HepG2 (cell line): ENCODE measurements around the gene ZNG1A. TPM values are rescaled to one million over a fixed set of nuclear protein-coding genes. Genes with fewer than 3 reads are reported as not detected.
"Not testable (repeated sequence)": the region's sequence is repeated elsewhere in the genome, so short reads cannot be mapped to it uniquely, and the experiment has no call there.

Experiments
- ATAC-seq: fragments of 200-7000 bp; cut with Tn5 transposase; 3 replicates; pipeline ENCODE4 v1.9.1; 2020; ENCODE audit warnings: mild to moderate bottlenecking, moderate library complexity
- BruUV-seq: library from RNA; stranded (reverse); fragments of 400-500 nt; replicated peaks from 2 replicates; lab custom pipeline; 2021; lab: Mats Ljungman, UMichigan
- CTCF ChIA-PET: fragments of 300-600 bp; formaldehyde crosslinking; extraction: SDS; loops from one replicate; lab custom pipeline; 2021; ENCODE audit warnings: low total read pairs, inconsistent platforms, low intra/inter-chr PET ratio; lab: Yijun Ruan, JAX
- POLR2A ChIA-PET: fragments of 350-600 bp; sonication (Branson Sonifier 250); formaldehyde crosslinking; loops from one replicate; lab custom pipeline; 2020; ENCODE audit warnings: antibody characterized with exemption, inconsistent platforms; lab: Yijun Ruan, JAX
- DNase-seq: peaks from one replicate; pipeline ENCODE4 v3.0.0-alpha.2; 2015; ENCODE audit warnings: low spot score
- FAIRE-seq: peaks from 3 replicates; lab custom pipeline; 2011; peaks lifted over from hg19 to GRCh38; lab: Jason Lieb, UNC
- H2AFZ ChIP-seq: one replicate; pipeline ENCODE4 v1.6.1; 2011; ENCODE audit warnings: low read length, inconsistent platforms
- H3K27ac ChIP-seq: fragments of 300-600 bp; 3 replicates; pipeline ENCODE4 v1.8.0; 2011; ENCODE audit warnings: mixed run types, mild to moderate bottlenecking, mixed read lengths, low read length, inconsistent platforms; ENCODE audit not compliant: insufficient read depth; ENCODE audit errors: extremely low read length
- H3K27me3 ChIP-seq, 2 experiments: fragments of 200-600 bp in 1 of 2; 2 replicates in 1 of 2; 3 replicates in 1 of 2; pipeline versions ENCODE4 v1.6.0 to v1.8.0; 2011; ENCODE audit warnings: low read length in 2 of 2, mild to moderate bottlenecking in 2 of 2, moderate library complexity in 2 of 2, inconsistent platforms in 1 of 2; ENCODE audit not compliant: insufficient read depth in 2 of 2, control insufficient read depth in 1 of 2
- H3K36me3 ChIP-seq, 2 experiments: fragments of 200-600 bp in 1 of 2; replicated peaks in 1 of 2; 2 replicates in 1 of 2; 3 replicates in 1 of 2; pipeline versions ENCODE4 v1.5.1 to v1.8.0; 2011; ENCODE audit warnings: low read length in 2 of 2, inconsistent platforms in 1 of 2; ENCODE audit not compliant: insufficient read depth in 2 of 2, control insufficient read depth in 1 of 2
- H3K4me1 ChIP-seq: 2 replicates; pipeline ENCODE4 v1.5.1; 2012; ENCODE audit warnings: low read length, inconsistent platforms; ENCODE audit not compliant: insufficient read depth
- H3K4me2 ChIP-seq: 2 replicates; pipeline ENCODE4 v1.6.0; 2011; ENCODE audit warnings: low read depth, low read length, inconsistent platforms
- H3K4me3 ChIP-seq, 3 experiments: fragments of 200-600 bp in 1 of 3; sonication (generic), shearing (Covaris generic) in 1 of 3; replicated peaks in 1 of 3; 2 replicates each; pipeline ENCODE4 v1.5.1; 2011 to 2016; ENCODE audit warnings: low read length in 3 of 3, inconsistent platforms in 2 of 3, low read depth in 2 of 3, mild to moderate bottlenecking in 2 of 3, control low read depth in 1 of 3, mixed read lengths in 1 of 3; ENCODE audit not compliant: insufficient read depth in 1 of 3
- H3K79me2 ChIP-seq: one replicate; pipeline ENCODE4 v1.6.1; 2011; ENCODE audit warnings: low read length, inconsistent platforms; ENCODE audit not compliant: insufficient read depth
- H3K9ac ChIP-seq: 2 replicates; pipeline ENCODE4 v1.6.0; 2011; ENCODE audit warnings: mild to moderate bottlenecking, low read depth, low read length, inconsistent platforms; ENCODE audit not compliant: insufficient read depth
- H3K9me3 ChIP-seq: 2 replicates; pipeline ENCODE4 v1.5.1; 2012; ENCODE audit warnings: mild to moderate bottlenecking, low read length
- H4K20me1 ChIP-seq: 2 replicates; pipeline ENCODE4 v1.6.0; 2011; ENCODE audit warnings: inconsistent platforms, mild to moderate bottlenecking, low read length, moderate library complexity; ENCODE audit not compliant: insufficient read depth
- WGBS: methylation state at CpG from one replicate; pipeline ENCODE4 v1.1.6; 2017; ENCODE audit warnings: low lambda C conversion rate; 5-methylcytosine and 5-hydroxymethylcytosine counted together
- in situ Hi-C: cut with HindIII; loops from 2 replicates; pipeline ENCODE4 v1.10.0; 2017; ENCODE audit warnings: low pct_unique_long_range_greater_than_20kb; ENCODE audit not compliant: extremely low pct_ligation_motif_present
- intact Hi-C: fragments of 100-400 bp; cut with micrococcal nuclease; formaldehyde crosslinking; loops from one replicate; pipeline ENCODE4 v1.10.0; 2022; ENCODE audit not compliant: unreplicated experiment
- polyA plus RNA-seq, 8 experiments: library from polyadenylated mRNA; depleted of rRNA in 3 of 8; stranded (reverse) in 7 of 8; unstranded in 1 of 8; fragments of >200 nt; fragmentation: Illumina TruSeq in 4 of 8; extraction: Trizol in 4 of 8; gene quantifications; 2 replicates each; pipeline versions ENCODE4 v1.2.1 to v1.2.3, GENCODE V29; 2011 to 2016; ENCODE audit warnings: low read depth in 4 of 8, missing spikeins in 1 of 8, mixed read lengths in 1 of 8; ENCODE audit not compliant: insufficient read depth in 1 of 8
- total RNA-seq, 5 experiments: library from RNA; depleted of rRNA; stranded (reverse); fragments of >200 nt; fragmentation: Illumina TruSeq; extraction: Trizol; gene quantifications; 2 replicates each; pipeline ENCODE4 v1.2.3, GENCODE V29; 2016; ENCODE audit warnings: low read depth in 1 of 5

ZNG1A gene
- total and polyA plus RNA-seq, 2 of the 13 experiments (the other 11 are each of a cell fraction or from before 2014, with no cell fraction given), result 28.6 to 90.6 TPM

- H3K4me3 ChIP-seq, H3K36me3 ChIP-seq, H3K4me1 ChIP-seq, H3K9me3 ChIP-seq, ATAC-seq, in situ Hi-C loops, DNase-seq, H2AFZ ChIP-seq, H4K20me1 ChIP-seq, FAIRE-seq, intact Hi-C loops, H3K27ac ChIP-seq, H3K79me2 ChIP-seq, BruUV-seq, POLR2A ChIA-PET, CTCF ChIA-PET, H3K27me3 ChIP-seq, H3K9ac ChIP-seq, H3K4me2 ChIP-seq: not testable (repeated sequence)
- 19% methylated on average over 18 of the region's 22 CpGs for WGBS
Measured at GRCh38 chr9:108742-109495, 69.9 kb downstream of the ZNG1A start.

GRCh38 chr9:105991-106390, 72.9 kb downstream of the ZNG1A start:
- H3K9ac ChIP-seq, POLR2A ChIA-PET, H3K4me3 ChIP-seq, DNase-seq, in situ Hi-C loops, H3K27me3 ChIP-seq, intact Hi-C loops, H3K36me3 ChIP-seq, ATAC-seq, H4K20me1 ChIP-seq, H3K79me2 ChIP-seq, H3K27ac ChIP-seq, BruUV-seq, H3K9me3 ChIP-seq, H3K4me2 ChIP-seq, H3K4me1 ChIP-seq, FAIRE-seq, H2AFZ ChIP-seq, CTCF ChIA-PET: not testable (repeated sequence)
- WGBS, result 43% methylated on average over 8 of the region's 8 CpGs

GRCh38 chr9:100430-100829, 78.4 kb downstream of the ZNG1A start:
- H3K27ac ChIP-seq, CTCF ChIA-PET: not testable (repeated sequence)
- WGBS, result 64% methylated on average over 9 of the region's 9 CpGs

GRCh38 chr9:99867-100266, 79.0 kb downstream of the ZNG1A start:
- H2AFZ ChIP-seq, H3K9ac ChIP-seq, H3K4me2 ChIP-seq, H4K20me1 ChIP-seq, in situ Hi-C loops, intact Hi-C loops, H3K4me1 ChIP-seq, H3K79me2 ChIP-seq, H3K27ac ChIP-seq, POLR2A ChIA-PET, ATAC-seq, H3K27me3 ChIP-seq, H3K4me3 ChIP-seq, CTCF ChIA-PET, H3K9me3 ChIP-seq, H3K36me3 ChIP-seq, BruUV-seq, DNase-seq, FAIRE-seq: not testable (repeated sequence)
- WGBS, result 15% methylated on average over 4 of the region's 6 CpGs

More at GRCh38 chr9:100430-100829, 78.4 kb downstream of the ZNG1A start:
- ATAC-seq, FAIRE-seq, BruUV-seq, in situ Hi-C loops, H3K9ac ChIP-seq, H3K4me2 ChIP-seq, H2AFZ ChIP-seq, POLR2A ChIA-PET, H3K36me3 ChIP-seq, H3K9me3 ChIP-seq, H3K4me3 ChIP-seq, H3K27me3 ChIP-seq, DNase-seq, H4K20me1 ChIP-seq, H3K79me2 ChIP-seq, intact Hi-C loops, H3K4me1 ChIP-seq: not testable (repeated sequence)
